SK-N-SH (cell line): ENCODE measurements around the gene PACSIN1. TPM values are rescaled to one million over a fixed set of nuclear protein-coding genes. Genes with fewer than 3 reads are reported as not detected.

Source experiments
- CTCF ChIA-PET: fragments of 300-600, 350-600 bp; formaldehyde crosslinking; extraction: SDS; loops from one replicate; lab custom pipeline; 2021; lab: Yijun Ruan, JAX
- POLR2A ChIA-PET: fragments of 350-600 bp; sonication (Branson Sonifier 250); formaldehyde crosslinking; extraction: SDS; loops from one replicate; lab custom pipeline; 2020; ENCODE audit warnings: antibody characterized with exemption, inconsistent platforms; lab: Yijun Ruan, JAX
- DNase-seq: peaks from one replicate; pipeline ENCODE4 v3.0.0; 2012
- H2AFZ ChIP-seq: fragments of 200-600 bp; sonication (generic); 2 replicates; pipeline ENCODE4 v1.8.1; 2016; ENCODE audit warnings: antibody characterized with exemption, mild to moderate bottlenecking, low read depth
- H3F3A ChIP-seq: fragments of 200-600 bp; sonication (generic); replicated peaks from 2 replicates; pipeline ENCODE3; 2016; ENCODE audit warnings: antibody characterized with exemption, mild to moderate bottlenecking; ENCODE audit not compliant: insufficient read depth
- H3K27ac ChIP-seq, 2 experiments: fragments of 200-500 bp in 1 of 2; fragments of 200-600 bp in 1 of 2; sonication (Bioruptor generic) in 1 of 2; sonication (generic), shearing (Covaris generic) in 1 of 2; 2 replicates each; pipeline versions ENCODE4 v1.5.1 to v1.6.1; 2014 to 2016; ENCODE audit warnings: low read depth in 2 of 2, inconsistent platforms in 1 of 2, low read length in 1 of 2, mild to moderate bottlenecking in 1 of 2, mixed read lengths in 1 of 2
- H3K27me3 ChIP-seq: fragments of 200-600 bp; sonication (generic), shearing (Covaris generic); 2 replicates; pipeline ENCODE4 v1.6.1; 2016; ENCODE audit warnings: mixed run types; ENCODE audit not compliant: insufficient read depth
- H3K36me3 ChIP-seq, 2 experiments: fragments of 200-500 bp in 1 of 2; fragments of 200-600 bp in 1 of 2; sonication (Bioruptor generic) in 1 of 2; sonication (generic) in 1 of 2; replicated peaks in 1 of 2; 2 replicates each; pipeline versions ENCODE3 to v1.5.1; 2014 to 2016; ENCODE audit warnings: low read length in 1 of 2, mild to moderate bottlenecking in 1 of 2; ENCODE audit not compliant: insufficient read depth in 2 of 2, control insufficient read depth in 1 of 2
- H3K4me1 ChIP-seq, 2 experiments: fragments of 200-500 bp in 1 of 2; fragments of 200-600 bp in 1 of 2; sonication (Bioruptor generic) in 1 of 2; sonication (generic), shearing (Covaris generic) in 1 of 2; 2 replicates each; pipeline versions ENCODE4 v1.5.1 to v1.6.1; 2014 to 2016; ENCODE audit warnings: low read depth in 1 of 2, low read length in 1 of 2, mixed run types in 1 of 2; ENCODE audit not compliant: insufficient read depth in 2 of 2, control insufficient read depth in 1 of 2
- H3K4me2 ChIP-seq: fragments of 200-600 bp; sonication (generic), shearing (Covaris generic); 2 replicates; pipeline ENCODE4 v1.6.1; 2017; ENCODE audit warnings: mixed run types
- H3K4me3 ChIP-seq, 2 experiments: fragments of 200-500 bp in 1 of 2; fragments of 200-600 bp in 1 of 2; sonication (Bioruptor generic) in 1 of 2; sonication (generic), shearing (Covaris generic) in 1 of 2; 2 replicates each; pipeline versions ENCODE4 v1.5.1 to v1.8.1; 2014 to 2016; ENCODE audit warnings: low read depth in 2 of 2, inconsistent platforms in 1 of 2, low read length in 1 of 2, mild to moderate bottlenecking in 1 of 2, mixed read lengths in 1 of 2, moderate library complexity in 1 of 2
- H3K79me2 ChIP-seq: fragments of 200-600 bp; sonication (generic); 2 replicates; pipeline ENCODE4 v1.8.1; 2017; ENCODE audit warnings: mild to moderate bottlenecking; ENCODE audit not compliant: insufficient read depth
- H3K9ac ChIP-seq: fragments of 200-600 bp; sonication (generic); 2 replicates; pipeline ENCODE4 v1.6.1; 2017; ENCODE audit warnings: mixed run types
- H3K9me2 ChIP-seq: fragments of 200-600 bp; sonication (generic); 2 replicates; pipeline ENCODE4 v1.6.1; 2017; ENCODE audit warnings: mixed run types
- H3K9me3 ChIP-seq: fragments of 200-600 bp; sonication (generic); 2 replicates; pipeline ENCODE4 v1.6.1; 2017; ENCODE audit warnings: mixed run types, mild to moderate bottlenecking, moderate library complexity
- H4K20me1 ChIP-seq: fragments of 200-600 bp; sonication (generic); 2 replicates; pipeline ENCODE4 v1.6.1; 2017; ENCODE audit warnings: mild to moderate bottlenecking, mixed run types; ENCODE audit not compliant: insufficient read depth
- CHD2 ChIP-seq: fragments of 150-350 bp; IDR thresholded peaks from 2 replicates; pipeline ENCODE4 v1.6.1; 2018; ENCODE audit warnings: low read length; ENCODE audit not compliant: partially characterized antibody
- ELF1 ChIP-seq: IDR thresholded peaks from 2 replicates; pipeline ENCODE4 v1.4.0; 2012
- FOXJ3 ChIP-seq: sonication (generic); formaldehyde crosslinking; IDR thresholded peaks from 2 replicates; pipeline ENCODE4 v1.5.1; 2020; ENCODE audit warnings: mild to moderate bottlenecking, missing genetic modification reagents
- GABPA ChIP-seq: IDR thresholded peaks from 2 replicates; pipeline ENCODE4 v1.4.0; 2012; ENCODE audit warnings: low read depth, mild to moderate bottlenecking
- GATA2 ChIP-seq: sonication (generic); formaldehyde crosslinking; IDR thresholded peaks from 2 replicates; pipeline ENCODE4 v1.5.0; 2020; ENCODE audit warnings: mild to moderate bottlenecking, missing genetic modification reagents
- MEF2A ChIP-seq: IDR thresholded peaks from 2 replicates; pipeline ENCODE4 v1.4.0; 2012; ENCODE audit warnings: low read depth, borderline replicate concordance
- NRF1 ChIP-seq: IDR thresholded peaks from 2 replicates; pipeline ENCODE4 v1.6.1; 2012; ENCODE audit warnings: low read depth, mild to moderate bottlenecking, low read length
- RCOR1 ChIP-seq: fragments of 150-350 bp; IDR thresholded peaks from 2 replicates; pipeline ENCODE4 v1.6.1; 2017; ENCODE audit warnings: antibody characterized with exemption, low read length
- SIN3A ChIP-seq: IDR thresholded peaks from 2 replicates; pipeline ENCODE4 v1.6.1; 2012; ENCODE audit warnings: low read depth, mild to moderate bottlenecking, low read length, moderate library complexity, borderline replicate concordance
- TAF1 ChIP-seq: IDR thresholded peaks from 2 replicates; pipeline ENCODE4 v1.6.1; 2012; ENCODE audit warnings: low read depth, mild to moderate bottlenecking, low read length, moderate library complexity, borderline replicate concordance
- WGBS: methylation state at CpG from one replicate; pipeline ENCODE4 v1.1.6; 2017; ENCODE audit warnings: low lambda C conversion rate; 5-methylcytosine and 5-hydroxymethylcytosine counted together
- polyA plus RNA-seq, 3 experiments: library from polyadenylated mRNA; depleted of rRNA; stranded (reverse); fragments of >200 nt; gene quantifications; 2 replicates each; pipeline ENCODE4 v1.2.3, GENCODE V29; 2012
- TF ChIP-seq, protein P1 (sequence below): fragments of 150-350 bp; IDR thresholded peaks from 2 replicates; pipeline ENCODE4 v1.6.1; 2017; ENCODE audit warnings: antibody characterized with exemption, low read length, low read depth, borderline replicate concordance
- TF ChIP-seq, protein P2 (sequence below): IDR thresholded peaks from 2 replicates; pipeline ENCODE4 v1.4.0; 2012; ENCODE audit warnings: low read depth, borderline replicate concordance
- TF ChIP-seq, protein P3 (sequence below): IDR thresholded peaks from 2 replicates; pipeline ENCODE4 v1.6.1; 2012; ENCODE audit warnings: mild to moderate bottlenecking, low read depth, low read length, moderate library complexity
- TF ChIP-seq, protein P4 (sequence below): IDR thresholded peaks from 2 replicates; pipeline ENCODE4; 2012

Gene PACSIN1
- polyA plus RNA-seq, 1 of the 3 experiments (the other 2 are of a cell fraction): 0.05 TPM

DNA sequence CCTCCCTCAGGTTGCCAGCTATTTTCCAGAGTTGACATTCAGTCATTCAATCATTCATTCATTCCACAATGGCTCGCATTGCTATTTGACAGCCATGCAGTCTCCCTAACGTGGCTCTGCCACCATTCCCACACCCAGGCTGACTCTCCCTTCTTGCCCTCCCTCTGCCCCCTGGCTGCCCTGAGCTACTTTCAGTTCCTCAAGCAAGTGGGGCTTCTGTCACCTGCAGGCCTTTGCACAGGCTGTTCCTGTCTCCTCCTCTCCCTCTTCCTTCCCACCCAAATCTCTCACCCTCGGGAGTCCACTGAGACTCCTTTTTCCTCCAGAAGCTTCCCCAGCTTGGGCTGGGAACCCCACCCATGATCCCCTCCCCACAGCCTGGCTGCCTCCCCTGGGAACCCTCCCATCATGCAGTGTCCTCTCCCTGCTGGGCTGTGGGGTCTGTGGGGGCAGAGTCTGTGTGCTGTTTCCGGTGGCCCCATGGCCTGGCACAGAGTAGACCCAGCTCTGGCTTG lies 2.6 kb downstream of the PACSIN1 start:
- no peak overlapping the region for H3K4me3 ChIP-seq
- no peaks in the 10 kb centered on the region for H3F3A ChIP-seq
- no peak overlapping the region for H3K27ac ChIP-seq
- 84% methylated on average over 4 of the region's 4 CpGs for WGBS
- no peaks in the 10 kb centered on the region for H3K9me3 ChIP-seq
- H3K4me1 ChIP-seq: peaks cover 0 to 5% of the 10 kb centered on the region in 2 experiments; a peak in 1 of 4 replicates
- CTCF ChIA-PET: interaction anchor here (2.5 to 6.1 kb wide), 2 partner anchors 9 to 141 kb away, joined by 13 to 28 read pairs; no protein-coding TSS in a partner anchor
- H3K27me3 ChIP-seq: no peaks in the 10 kb centered on the region; the same call in 1 of the 2 replicates
- H3K4me2 ChIP-seq: no peak overlapping the region
- TF ChIP-seq MEF2A (no peak), SIN3A (no peak), GABPA (no peak), RCOR1 (no peak), TAF1 (no peak), CHD2 (no peak), NRF1 (no peak), ELF1 (no peak), GATA2 (CRISPR knock-in tag) (no peak), FOXJ3 (CRISPR knock-in tag) (no peak)
- TF ChIP-seq, protein P1, sequence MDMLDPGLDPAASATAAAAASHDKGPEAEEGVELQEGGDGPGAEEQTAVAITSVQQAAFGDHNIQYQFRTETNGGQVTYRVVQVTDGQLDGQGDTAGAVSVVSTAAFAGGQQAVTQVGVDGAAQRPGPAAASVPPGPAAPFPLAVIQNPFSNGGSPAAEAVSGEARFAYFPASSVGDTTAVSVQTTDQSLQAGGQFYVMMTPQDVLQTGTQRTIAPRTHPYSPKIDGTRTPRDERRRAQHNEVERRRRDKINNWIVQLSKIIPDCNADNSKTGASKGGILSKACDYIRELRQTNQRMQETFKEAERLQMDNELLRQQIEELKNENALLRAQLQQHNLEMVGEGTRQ: no peak
- TF ChIP-seq, protein P2, sequence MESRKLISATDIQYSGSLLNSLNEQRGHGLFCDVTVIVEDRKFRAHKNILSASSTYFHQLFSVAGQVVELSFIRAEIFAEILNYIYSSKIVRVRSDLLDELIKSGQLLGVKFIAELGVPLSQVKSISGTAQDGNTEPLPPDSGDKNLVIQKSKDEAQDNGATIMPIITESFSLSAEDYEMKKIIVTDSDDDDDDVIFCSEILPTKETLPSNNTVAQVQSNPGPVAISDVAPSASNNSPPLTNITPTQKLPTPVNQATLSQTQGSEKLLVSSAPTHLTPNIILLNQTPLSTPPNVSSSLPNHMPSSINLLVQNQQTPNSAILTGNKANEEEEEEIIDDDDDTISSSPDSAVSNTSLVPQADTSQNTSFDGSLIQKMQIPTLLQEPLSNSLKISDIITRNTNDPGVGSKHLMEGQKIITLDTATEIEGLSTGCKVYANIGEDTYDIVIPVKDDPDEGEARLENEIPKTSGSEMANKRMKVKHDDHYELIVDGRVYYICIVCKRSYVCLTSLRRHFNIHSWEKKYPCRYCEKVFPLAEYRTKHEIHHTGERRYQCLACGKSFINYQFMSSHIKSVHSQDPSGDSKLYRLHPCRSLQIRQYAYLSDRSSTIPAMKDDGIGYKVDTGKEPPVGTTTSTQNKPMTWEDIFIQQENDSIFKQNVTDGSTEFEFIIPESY: no peak
- TF ChIP-seq, protein P3, sequence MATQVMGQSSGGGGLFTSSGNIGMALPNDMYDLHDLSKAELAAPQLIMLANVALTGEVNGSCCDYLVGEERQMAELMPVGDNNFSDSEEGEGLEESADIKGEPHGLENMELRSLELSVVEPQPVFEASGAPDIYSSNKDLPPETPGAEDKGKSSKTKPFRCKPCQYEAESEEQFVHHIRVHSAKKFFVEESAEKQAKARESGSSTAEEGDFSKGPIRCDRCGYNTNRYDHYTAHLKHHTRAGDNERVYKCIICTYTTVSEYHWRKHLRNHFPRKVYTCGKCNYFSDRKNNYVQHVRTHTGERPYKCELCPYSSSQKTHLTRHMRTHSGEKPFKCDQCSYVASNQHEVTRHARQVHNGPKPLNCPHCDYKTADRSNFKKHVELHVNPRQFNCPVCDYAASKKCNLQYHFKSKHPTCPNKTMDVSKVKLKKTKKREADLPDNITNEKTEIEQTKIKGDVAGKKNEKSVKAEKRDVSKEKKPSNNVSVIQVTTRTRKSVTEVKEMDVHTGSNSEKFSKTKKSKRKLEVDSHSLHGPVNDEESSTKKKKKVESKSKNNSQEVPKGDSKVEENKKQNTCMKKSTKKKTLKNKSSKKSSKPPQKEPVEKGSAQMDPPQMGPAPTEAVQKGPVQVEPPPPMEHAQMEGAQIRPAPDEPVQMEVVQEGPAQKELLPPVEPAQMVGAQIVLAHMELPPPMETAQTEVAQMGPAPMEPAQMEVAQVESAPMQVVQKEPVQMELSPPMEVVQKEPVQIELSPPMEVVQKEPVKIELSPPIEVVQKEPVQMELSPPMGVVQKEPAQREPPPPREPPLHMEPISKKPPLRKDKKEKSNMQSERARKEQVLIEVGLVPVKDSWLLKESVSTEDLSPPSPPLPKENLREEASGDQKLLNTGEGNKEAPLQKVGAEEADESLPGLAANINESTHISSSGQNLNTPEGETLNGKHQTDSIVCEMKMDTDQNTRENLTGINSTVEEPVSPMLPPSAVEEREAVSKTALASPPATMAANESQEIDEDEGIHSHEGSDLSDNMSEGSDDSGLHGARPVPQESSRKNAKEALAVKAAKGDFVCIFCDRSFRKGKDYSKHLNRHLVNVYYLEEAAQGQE: no peak
- TF ChIP-seq, protein P4, sequence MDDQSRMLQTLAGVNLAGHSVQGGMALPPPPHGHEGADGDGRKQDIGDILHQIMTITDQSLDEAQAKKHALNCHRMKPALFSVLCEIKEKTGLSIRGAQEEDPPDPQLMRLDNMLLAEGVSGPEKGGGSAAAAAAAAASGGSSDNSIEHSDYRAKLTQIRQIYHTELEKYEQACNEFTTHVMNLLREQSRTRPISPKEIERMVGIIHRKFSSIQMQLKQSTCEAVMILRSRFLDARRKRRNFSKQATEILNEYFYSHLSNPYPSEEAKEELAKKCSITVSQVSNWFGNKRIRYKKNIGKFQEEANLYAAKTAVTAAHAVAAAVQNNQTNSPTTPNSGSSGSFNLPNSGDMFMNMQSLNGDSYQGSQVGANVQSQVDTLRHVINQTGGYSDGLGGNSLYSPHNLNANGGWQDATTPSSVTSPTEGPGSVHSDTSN: no peak
- TF ChIP-seq, all 33 proteins: peak for 0
- Histone ChIP-seq H2AFZ (no peak overlapping the region), H3K79me2 (no peaks in the 10 kb centered on the region), H4K20me1 (no peaks in the 10 kb centered on the region), H3K9ac (no peak overlapping the region), H3K9me2 (no peaks in the 10 kb centered on the region), H3K36me3 (no peaks in the 10 kb centered on the region)
- no peak for DNase-seq
- POLR2A ChIA-PET: no interaction called here
